Measurements from ENCODE around the gene DCAF5. TPM values are rescaled to one million over a fixed set of nuclear protein-coding genes. Genes with fewer than 3 reads are reported as not detected.

The DCAF5 gene
- polyA plus RNA-seq, 1 donor (not counting 4 experiments of a cell fraction or from before 2014, with no cell fraction given) = 29.5 TPM

- Histone ChIP-seq H3K4me2 (ENCODE audit: control insufficient read depth, extremely low read depth, insufficient read depth, low read depth, low read length) (no peak overlapping the region), H3K27me3 (ENCODE audit: control insufficient read depth, extremely low read depth, insufficient read depth, low read length) (no peaks in the 10 kb centered on the region), H4K20me1 (ENCODE audit: control insufficient read depth, extremely low read depth, insufficient read depth, low read length) (peaks cover 5% of the 10 kb centered on the region), H3K9me3 (ENCODE audit: control insufficient read depth, low read depth, low read length) (no peaks in the 10 kb centered on the region), H3K79me2 (ENCODE audit: control insufficient read depth, insufficient read depth, low read length) (peaks cover 4% of the 10 kb centered on the region), H3K4me1 (ENCODE audit: control insufficient read depth, extremely low read depth, insufficient read depth, low read length) (peaks cover 14% of the 10 kb centered on the region), H2AFZ (ENCODE audit: control insufficient read depth, low read length) (no peak overlapping the region), H3K27ac (ENCODE audit: control insufficient read depth, insufficient read depth, low read length) (no peak overlapping the region), H3K9ac (ENCODE audit: control insufficient read depth, extremely low read depth, insufficient read depth, low read length) (no peak overlapping the region), H3K9me1 (ENCODE audit: control insufficient read depth, extremely low read depth, insufficient read depth, low read length) (no peaks in the 10 kb centered on the region), H3K4me3 (ENCODE audit: control insufficient read depth in 2 of 3, extremely low read depth in 1 of 3, insufficient read depth in 2 of 3, low read depth in 1 of 3, low read length in 3 of 3) (no peak overlapping the region), H3K36me3 (ENCODE audit: control insufficient read depth in 2 of 2, extremely low read depth in 1 of 2, insufficient read depth in 2 of 2, low read length in 2 of 2) (peaks cover 0 to 5% of the 10 kb centered on the region in 2 experiments)
- dilution Hi-C loops (cut with MboI; ENCODE audit: extremely low pct_ligation_motif_present, low sequenced_read_pairs) = no loop called here
- no peak for FAIRE-seq
- DNase-seq (ENCODE audit: low read depth, low spot score) = no peak
- TF ChIP-seq CTCF (optimal IDR thresholded peaks at IDR 0.05 in 1 of 3, IDR thresholded peaks at IDR 0.05 in 1 of 3, conservative IDR thresholded peaks at IDR 0.05 in 1 of 3; ENCODE audit: extremely low read depth in 1 of 3, insufficient read depth in 2 of 3, low read length in 3 of 3) (no peak), EZH2 (IDR thresholded peaks at IDR 0.05; ENCODE audit: low read length) (no peak)
Observed at GRCh38 chr14:69108358-69108757, 44.6 kb downstream of the DCAF5 start.

- H3K27ac ChIP-seq (ENCODE audit: control insufficient read depth, insufficient read depth, low read length) = no peak overlapping the region
- no peak overlapping the region for H2AFZ ChIP-seq (ENCODE audit: control insufficient read depth, low read length)
- DNase-seq (ENCODE audit: low read depth, low spot score) = no peak
- H3K9ac ChIP-seq (ENCODE audit: control insufficient read depth, extremely low read depth, insufficient read depth, low read length) = no peak overlapping the region
- no peaks in the 10 kb centered on the region for H3K9me3 ChIP-seq (ENCODE audit: control insufficient read depth, low read depth, low read length)
- H3K9me1 ChIP-seq (ENCODE audit: control insufficient read depth, extremely low read depth, insufficient read depth, low read length) = no peaks in the 10 kb centered on the region
- H3K4me3 ChIP-seq (ENCODE audit: control insufficient read depth in 2 of 3, extremely low read depth in 1 of 3, insufficient read depth in 2 of 3, low read depth in 1 of 3, low read length in 3 of 3) = no peak overlapping the region
- peaks cover 5% of the 10 kb centered on the region for H4K20me1 ChIP-seq (ENCODE audit: control insufficient read depth, extremely low read depth, insufficient read depth, low read length)
- dilution Hi-C loops (cut with MboI; ENCODE audit: extremely low pct_ligation_motif_present, low sequenced_read_pairs) = no loop called here
- peaks cover 0 to 5% of the 10 kb centered on the region in 2 experiments for H3K36me3 ChIP-seq (ENCODE audit: control insufficient read depth in 2 of 2, extremely low read depth in 1 of 2, insufficient read depth in 2 of 2, low read length in 2 of 2)
- H3K4me1 ChIP-seq (ENCODE audit: control insufficient read depth, extremely low read depth, insufficient read depth, low read length) = peaks cover 14% of the 10 kb centered on the region
- no peak overlapping the region for H3K4me2 ChIP-seq (ENCODE audit: control insufficient read depth, extremely low read depth, insufficient read depth, low read depth, low read length)
- no peak for TF ChIP-seq EZH2 (IDR thresholded peaks at IDR 0.05; ENCODE audit: low read length)
- peak; percentile 65 to 83 (median 81) for TF ChIP-seq CTCF (optimal IDR thresholded peaks at IDR 0.05 in 1 of 3, IDR thresholded peaks at IDR 0.05 in 1 of 3, conservative IDR thresholded peaks at IDR 0.05 in 1 of 3; ENCODE audit: extremely low read depth in 1 of 3, insufficient read depth in 2 of 3, low read length in 3 of 3)
- peaks cover 4% of the 10 kb centered on the region for H3K79me2 ChIP-seq (ENCODE audit: control insufficient read depth, insufficient read depth, low read length)
- FAIRE-seq = peak; percentile 92
- H3K27me3 ChIP-seq (ENCODE audit: control insufficient read depth, extremely low read depth, insufficient read depth, low read length) = no peaks in the 10 kb centered on the region
Observed at GRCh38 chr14:69107407-69108003, 45.4 kb downstream of the DCAF5 start.
